ENCODE data around the gene ENOX1.

- no peak for TF ChIP-seq POLR2A (IDR thresholded peaks at IDR 0.05)
- TF ChIP-seq CTCF (IDR thresholded peaks at IDR 0.05), result no peak
Observed at GRCh38 chr13:43445668-43446067, 341.1 kb downstream of the ENOX1 start.
